Endometrial microvascular endothelial cells (primary cell): ENCODE data around the gene AGBL1. TPM values are rescaled to one million over a fixed set of nuclear protein-coding genes. Genes with fewer than 3 reads are reported as not detected.

Experiments
- in situ Hi-C: cut with HindIII; loops from 2 replicates; pipeline ENCODE4 v1.10.0; 2017; ENCODE audit warnings: low sequenced_read_pairs, low pct_unique_long_range_greater_than_20kb; ENCODE audit errors: inconsistent ontology term
- total RNA-seq: library from RNA; depleted of rRNA; stranded (reverse); fragments of >200 nt; gene quantifications from one replicate; pipeline ENCODE4 v1.2.3, GENCODE V29; 2015; ENCODE audit errors: inconsistent ontology term

AGBL1 gene
- total RNA-seq, 1 donor from 2014 or later: not detected

DNA sequence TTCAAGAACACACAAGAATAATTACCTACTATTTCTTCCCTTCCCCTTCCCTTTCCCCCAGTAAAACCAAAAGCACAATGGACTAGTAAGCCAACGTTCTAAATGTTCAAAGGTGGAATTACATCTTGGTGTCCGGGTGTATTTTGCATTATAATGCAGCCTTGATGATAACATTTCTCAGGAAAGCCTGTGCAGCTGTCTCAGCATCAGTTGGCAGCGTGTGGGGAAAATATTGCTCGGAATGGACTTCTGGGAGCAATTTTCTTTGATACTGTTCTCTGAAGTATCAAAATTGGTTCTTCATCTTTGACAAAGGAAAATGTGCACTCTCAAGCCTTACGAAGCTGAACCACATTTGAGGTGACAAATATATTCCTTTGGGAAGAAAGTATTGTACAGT lies 198.9 kb downstream of the AGBL1 start:
- in situ Hi-C loops: no loop called here

DNA sequence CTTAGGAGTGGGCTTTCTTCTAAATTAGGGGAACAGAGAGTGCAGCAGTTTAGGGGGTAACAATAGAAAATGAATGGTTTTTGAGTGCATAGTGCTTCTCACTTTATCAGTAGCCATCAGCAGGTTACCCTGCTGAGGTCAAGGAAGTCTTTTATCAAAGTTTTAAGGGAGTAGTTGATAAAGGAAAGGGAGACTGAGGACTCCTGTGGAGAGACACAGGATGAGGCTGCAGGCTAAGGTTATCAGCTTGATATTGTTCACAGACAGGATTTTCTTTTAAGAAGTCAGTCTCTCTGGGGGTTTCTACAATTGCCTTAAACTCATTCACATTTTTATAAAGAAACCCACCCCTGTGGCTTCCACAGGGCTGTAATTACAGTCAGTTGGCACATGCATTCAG lies 205.0 kb downstream of the AGBL1 start:
- in situ Hi-C loops: no loop called here

DNA sequence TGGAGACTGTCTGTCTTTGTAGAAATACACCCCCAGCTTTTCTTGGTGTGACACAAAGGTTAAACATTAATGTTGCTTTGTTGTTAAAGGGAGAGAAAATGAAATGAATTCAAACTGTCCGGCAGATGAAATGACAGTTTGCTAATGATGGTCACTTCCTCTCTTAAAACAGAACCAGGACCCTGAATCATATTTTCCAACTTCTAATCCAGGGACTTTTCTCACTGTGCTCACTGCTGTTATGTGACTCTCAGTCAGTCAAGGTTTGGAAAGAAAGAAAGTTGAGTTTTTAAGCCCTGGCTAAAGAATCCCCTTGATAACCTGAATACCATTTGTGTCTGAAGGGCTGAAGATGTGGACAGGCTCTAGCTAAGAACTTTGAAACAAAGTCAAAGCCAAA lies 215.8 kb downstream of the AGBL1 start:
- in situ Hi-C loops: no loop called here

DNA sequence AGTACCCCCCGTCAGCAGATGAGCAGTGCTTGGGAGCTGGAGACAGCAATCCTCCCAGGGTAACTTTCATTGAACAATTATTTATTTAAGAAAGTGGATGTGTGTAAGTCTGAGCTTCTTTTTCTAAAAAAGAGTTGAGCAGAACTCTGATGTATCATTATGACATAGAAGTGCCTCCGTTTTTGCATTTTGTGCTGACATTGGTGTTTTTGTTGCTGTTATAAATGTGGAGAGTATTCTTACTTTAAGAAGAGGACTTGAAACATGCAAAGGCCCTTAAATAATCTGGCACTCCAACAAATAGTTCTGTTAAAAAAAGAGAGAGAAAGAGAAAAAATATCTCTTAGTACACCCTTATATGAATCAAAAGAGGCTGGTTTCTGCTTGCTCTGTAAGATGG lies 217.1 kb downstream of the AGBL1 start:
- in situ Hi-C loops: no loop called here

- in situ Hi-C loops: no loop called here
Measured at GRCh38 chr15:86300390-86301125, 220.9 kb downstream of the AGBL1 start.

- in situ Hi-C loops: no loop called here
Measured at GRCh38 chr15:86311568-86312280, 232.1 kb downstream of the AGBL1 start.

DNA sequence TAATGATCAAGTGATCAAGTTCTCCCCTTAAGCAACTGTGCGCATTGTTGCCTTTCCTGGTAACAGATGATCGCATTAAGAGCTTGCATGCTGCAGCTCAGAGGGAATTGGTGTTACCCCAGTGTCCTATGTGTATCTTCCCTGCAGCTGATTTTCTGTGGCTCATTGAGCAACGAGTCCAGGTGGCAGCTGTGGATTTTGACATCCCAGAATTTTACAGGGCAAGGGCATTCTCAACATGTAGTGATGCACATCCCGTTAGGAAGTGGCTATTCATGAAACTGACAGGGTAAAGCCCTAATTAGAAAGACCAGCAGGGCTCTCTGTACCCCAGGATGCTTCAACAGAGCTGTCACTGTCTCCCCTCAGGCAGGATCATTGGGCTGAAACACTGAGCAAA lies 232.8 kb downstream of the AGBL1 start:
- in situ Hi-C loops: no loop called here

DNA sequence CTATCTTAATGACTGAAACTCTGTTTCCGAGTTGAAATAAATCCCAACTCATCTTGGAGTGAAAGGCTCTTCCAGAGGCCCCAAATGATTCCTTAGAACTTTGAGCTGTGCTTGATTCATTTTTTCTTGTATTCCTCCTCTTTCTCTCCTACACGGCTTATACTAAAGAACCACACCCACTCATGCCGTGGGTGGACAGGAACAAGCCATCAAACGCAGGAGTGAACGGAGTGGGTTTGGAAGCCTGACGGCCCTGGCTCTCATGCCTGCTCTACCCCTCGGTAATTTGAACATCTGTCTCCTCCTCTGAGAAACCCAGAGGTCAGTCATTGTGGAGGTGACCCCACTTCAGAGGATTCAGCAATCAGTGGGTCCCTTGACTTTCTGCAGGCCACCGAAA lies 236.5 kb downstream of the AGBL1 start:
- in situ Hi-C loops: no loop called here

DNA sequence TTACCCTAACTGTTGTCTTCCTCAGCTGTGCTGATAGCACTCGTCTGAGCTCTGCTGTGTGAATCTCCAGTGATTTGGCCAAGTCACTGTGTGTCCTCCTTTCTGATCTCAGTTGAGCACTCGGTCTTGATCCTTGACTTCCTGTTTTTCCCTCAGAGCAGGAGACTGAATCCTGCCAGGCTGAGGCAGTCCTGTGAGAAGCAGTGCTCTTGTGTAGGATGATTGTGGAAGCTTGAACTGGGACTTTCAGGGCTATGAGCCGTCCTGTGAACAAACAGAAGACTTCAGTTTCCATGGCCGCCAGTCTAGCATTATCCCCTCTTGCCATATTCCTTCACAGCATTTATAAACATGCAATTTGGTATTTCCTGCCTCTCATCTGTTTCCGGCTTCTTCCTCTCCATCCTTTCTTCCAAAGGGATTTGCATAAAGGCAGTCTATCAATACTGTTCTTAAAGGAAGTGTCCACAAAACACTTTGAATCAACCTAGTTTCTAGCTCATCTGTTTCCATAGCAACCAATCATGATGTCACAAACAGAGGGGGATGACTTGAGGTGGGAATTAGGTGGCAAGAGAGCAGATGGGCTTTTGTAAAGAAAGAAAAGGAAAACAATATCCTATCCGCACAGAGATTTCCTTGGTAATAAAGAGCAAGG lies 237.2 kb downstream of the AGBL1 start:
- in situ Hi-C loops: no loop called here

- in situ Hi-C loops: no loop called here
Measured at GRCh38 chr15:86317384-86317740, 237.7 kb downstream of the AGBL1 start.

DNA sequence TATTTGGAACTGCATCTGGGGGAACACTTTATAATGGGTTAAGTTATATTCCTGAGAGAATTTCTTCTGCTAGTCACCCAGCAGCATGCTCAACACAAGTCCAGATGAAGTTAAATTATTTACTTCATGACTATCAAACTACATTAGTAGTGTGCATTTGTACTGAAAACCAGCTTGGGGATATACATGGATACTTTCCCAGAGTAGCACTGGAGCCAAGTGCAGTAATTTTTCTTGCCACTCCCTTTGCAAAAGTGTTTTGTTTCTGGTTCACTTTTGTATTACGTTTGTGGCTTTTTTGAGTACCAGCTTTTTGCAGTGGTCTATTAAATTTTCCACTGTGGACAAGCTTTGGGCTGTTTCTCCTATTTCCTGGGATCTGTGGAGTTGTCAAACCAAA lies 243.0 kb downstream of the AGBL1 start:
- in situ Hi-C loops: no loop called here

DNA sequence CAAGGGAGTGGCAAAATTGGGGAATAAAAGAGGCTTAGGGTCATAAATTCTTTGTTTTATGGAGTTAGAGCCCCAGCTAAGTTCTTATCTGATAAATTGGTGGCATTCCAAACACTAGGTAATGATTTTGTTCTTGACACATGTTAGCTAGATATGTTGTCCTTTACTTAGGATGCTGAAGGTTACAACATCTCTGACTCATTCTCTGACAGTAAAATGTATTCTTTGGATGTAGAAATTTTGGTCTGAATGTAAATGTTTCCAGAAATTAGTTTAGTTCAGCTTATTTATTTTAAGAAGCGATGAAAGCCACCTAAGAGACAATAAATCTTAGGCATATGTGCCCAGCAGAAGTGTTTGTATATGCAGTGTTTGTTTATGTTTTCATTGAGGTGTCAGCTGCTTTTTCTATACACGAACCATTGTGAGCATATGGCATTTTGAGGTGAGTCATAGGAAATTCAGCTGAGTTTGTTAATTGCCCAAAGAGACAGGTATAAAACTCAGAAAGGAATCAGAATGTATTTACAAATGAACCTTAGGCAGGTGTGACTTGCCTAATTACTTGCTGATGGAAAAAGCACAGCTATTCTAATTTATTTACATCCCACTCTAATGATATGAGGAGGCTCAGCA lies 247.7 kb downstream of the AGBL1 start:
- in situ Hi-C loops: no loop called here

- in situ Hi-C loops: no loop called here
Measured at GRCh38 chr15:86328658-86329057, 249.0 kb downstream of the AGBL1 start.

GRCh38 chr15:86329311-86330013 lies 249.8 kb downstream of the AGBL1 start:
- in situ Hi-C loops: no loop called here

GRCh38 chr15:86333819-86334218 lies 254.1 kb downstream of the AGBL1 start:
- in situ Hi-C loops: no loop called here

DNA sequence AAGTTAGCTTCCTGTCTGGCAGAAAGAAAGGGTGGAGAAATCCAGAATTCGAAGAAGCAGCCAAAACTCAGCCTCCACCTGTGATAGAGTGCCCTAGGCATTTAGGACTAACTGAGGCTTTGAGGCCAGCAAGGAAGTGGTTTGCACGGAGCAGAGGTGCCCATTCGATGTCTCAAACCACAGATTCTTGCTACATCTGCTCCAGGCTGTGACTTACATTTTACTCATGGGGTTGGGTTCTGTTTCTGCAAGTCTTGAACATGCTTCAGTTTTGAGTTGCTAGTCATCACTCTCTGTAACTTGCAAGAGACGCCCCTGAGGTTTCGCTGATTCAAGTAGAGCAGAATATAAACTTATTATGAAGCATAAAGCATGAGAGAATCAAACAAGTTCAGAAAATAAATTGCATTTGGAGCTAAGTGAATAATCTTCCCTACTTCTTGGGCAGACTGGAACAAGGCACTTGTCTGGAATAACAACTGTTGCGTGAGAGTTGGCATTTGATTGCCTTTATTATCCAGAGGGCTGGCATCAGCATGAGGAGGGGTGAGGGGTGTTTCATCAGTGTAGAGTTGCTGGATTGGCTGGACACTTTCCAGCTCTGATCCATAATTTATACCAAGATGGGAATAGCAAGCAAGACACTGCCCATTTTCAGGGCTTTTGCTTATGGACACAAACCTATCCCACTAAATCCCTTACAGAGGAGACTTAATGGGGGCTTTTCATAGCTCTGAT lies 256.5 kb downstream of the AGBL1 start:
- in situ Hi-C loops: no loop called here

DNA sequence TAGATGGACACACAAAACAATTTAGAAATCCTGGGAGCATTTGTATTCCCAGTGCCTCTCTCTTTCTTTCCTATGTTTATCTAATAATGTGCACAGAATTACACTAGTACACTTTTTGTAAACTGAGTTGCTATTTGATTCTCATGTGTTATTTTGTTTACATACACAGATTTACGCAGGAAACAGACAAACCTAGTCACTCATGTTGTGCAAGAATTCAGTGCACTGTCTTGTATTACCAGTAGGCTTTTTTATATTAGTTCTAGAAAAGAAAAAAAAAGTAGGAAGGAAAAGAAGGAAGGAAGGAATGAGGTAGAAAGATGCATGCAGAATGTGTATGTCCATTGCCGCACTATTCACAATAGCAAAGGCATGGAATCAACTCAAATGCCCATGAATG lies 257.4 kb downstream of the AGBL1 start:
- in situ Hi-C loops: no loop called here

GRCh38 chr15:86347245-86347644 lies 267.6 kb downstream of the AGBL1 start:
- in situ Hi-C loops: no loop called here

DNA sequence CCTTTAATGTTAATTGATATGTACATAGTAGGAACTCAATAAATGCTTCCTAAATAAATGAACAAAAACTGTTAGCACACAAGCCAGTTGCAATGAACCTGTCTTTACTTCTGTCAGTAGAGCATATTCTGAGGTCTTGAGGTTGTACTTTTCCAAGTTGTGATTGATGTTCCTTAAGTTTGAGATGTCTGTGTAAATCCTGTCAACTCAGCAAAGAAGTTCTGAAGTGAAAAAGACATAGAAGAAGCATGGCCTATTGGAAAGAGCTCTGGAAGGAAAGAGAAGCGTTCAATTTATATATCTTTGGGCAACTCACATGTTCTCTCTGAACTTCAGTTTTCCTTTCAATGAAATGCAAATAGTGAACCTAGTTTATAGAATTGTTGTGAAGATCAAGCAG lies 269.9 kb downstream of the AGBL1 start:
- in situ Hi-C loops: no loop called here
